Medulla oblongata (tissue), 1 donor: ENCODE measurements around the gene CCDC33.
A peak's percentile ranks its signal among the peaks of the same experiment; 100 is the strongest.
"Not testable (repeated sequence)": the region's sequence is repeated elsewhere in the genome, so short reads cannot be mapped to it uniquely, and the experiment has no call there.

Experiments
- DNase-seq: peaks from one replicate; pipeline ENCODE4 v3.0.0-alpha.2; 2015; ENCODE audit errors: extremely low spot score

The CCDC33 gene

GRCh38 chr15:74359376-74359775 lies 123.2 kb downstream of the CCDC33 start:
- DNase-seq = not testable (repeated sequence)

- not testable (repeated sequence) for DNase-seq
Measured at GRCh38 chr15:74360855-74361254, 124.7 kb downstream of the CCDC33 start.

- DNase-seq = no peak
Measured at GRCh38 chr15:74362482-74362881, 126.4 kb downstream of the CCDC33 start.

- DNase-seq = no peak
Measured at GRCh38 chr15:74364936-74365597, 128.9 kb downstream of the CCDC33 start.

- no peak for DNase-seq
Measured at GRCh38 chr15:74365598-74366445, 129.7 kb downstream of the CCDC33 start.

GRCh38 chr15:74367296-74367854 lies 131.2 kb downstream of the CCDC33 start, which contains the start of gene CYP11A1:
CYP11A1 (minus strand) TSS chr15:74367646; CDS start chr15:74367585, 61 bp downstream.
- no peak for DNase-seq

- DNase-seq = no peak
Measured at GRCh38 chr15:74368121-74368520, 132.0 kb downstream of the CCDC33 start.

- no peak for DNase-seq
Measured at GRCh38 chr15:74369084-74369745, 133.1 kb downstream of the CCDC33 start.

GRCh38 chr15:74369756-74370155 lies 133.6 kb downstream of the CCDC33 start:
- no peak for DNase-seq

GRCh38 chr15:74370471-74370870 lies 134.3 kb downstream of the CCDC33 start:
- no peak for DNase-seq

- no peak for DNase-seq
Measured at GRCh38 chr15:74373056-74373650, 137.0 kb downstream of the CCDC33 start.

- DNase-seq = peak; percentile 93
Measured at GRCh38 chr15:74373731-74374647, 137.9 kb downstream of the CCDC33 start.

GRCh38 chr15:74374648-74375302 lies 138.6 kb downstream of the CCDC33 start:
- no peak for DNase-seq

GRCh38 chr15:74375303-74375693 lies 139.2 kb downstream of the CCDC33 start:
- peak; percentile 92 for DNase-seq

GRCh38 chr15:74376226-74376625 lies 140.1 kb downstream of the CCDC33 start:
- no peak for DNase-seq

- DNase-seq = no peak
Measured at GRCh38 chr15:74376825-74377581, 140.9 kb downstream of the CCDC33 start.

- no peak for DNase-seq
Measured at GRCh38 chr15:74377831-74378766, 142.0 kb downstream of the CCDC33 start.

GRCh38 chr15:74378848-74379247 lies 142.7 kb downstream of the CCDC33 start:
- DNase-seq = no peak
